ENCODE data around the gene MRS2.

MRS2 gene

GRCh38 chr6:24460966-24461365, 58.2 kb downstream of the MRS2 start:
- no peaks in the 10 kb centered on the region for H3K9me2 ChIP-seq (replicated peaks; ENCODE audit: insufficient read depth, low read length)
- no peaks in the 10 kb centered on the region for H3F3A ChIP-seq (ENCODE audit: insufficient read depth, low read length)
- no peak overlapping the region for H3K4me3 ChIP-seq (ENCODE audit: low read length)
- H3K27me3 ChIP-seq (replicated peaks; ENCODE audit: insufficient read depth, low read length): no peaks in the 10 kb centered on the region
- no peak overlapping the region for H3K9ac ChIP-seq (ENCODE audit: low read length)
- no peaks in the 10 kb centered on the region for H3K9me3 ChIP-seq (replicated peaks; ENCODE audit: insufficient read depth, low read length)
- TF ChIP-seq EZH2phosphoT487 (IDR thresholded peaks at IDR 0.05; ENCODE audit: low read length): no peak
- no peak for TF ChIP-seq EZH2 (optimal IDR thresholded peaks at IDR 0.05; ENCODE audit: low read depth, low read length)
- TF ChIP-seq, protein P1, sequence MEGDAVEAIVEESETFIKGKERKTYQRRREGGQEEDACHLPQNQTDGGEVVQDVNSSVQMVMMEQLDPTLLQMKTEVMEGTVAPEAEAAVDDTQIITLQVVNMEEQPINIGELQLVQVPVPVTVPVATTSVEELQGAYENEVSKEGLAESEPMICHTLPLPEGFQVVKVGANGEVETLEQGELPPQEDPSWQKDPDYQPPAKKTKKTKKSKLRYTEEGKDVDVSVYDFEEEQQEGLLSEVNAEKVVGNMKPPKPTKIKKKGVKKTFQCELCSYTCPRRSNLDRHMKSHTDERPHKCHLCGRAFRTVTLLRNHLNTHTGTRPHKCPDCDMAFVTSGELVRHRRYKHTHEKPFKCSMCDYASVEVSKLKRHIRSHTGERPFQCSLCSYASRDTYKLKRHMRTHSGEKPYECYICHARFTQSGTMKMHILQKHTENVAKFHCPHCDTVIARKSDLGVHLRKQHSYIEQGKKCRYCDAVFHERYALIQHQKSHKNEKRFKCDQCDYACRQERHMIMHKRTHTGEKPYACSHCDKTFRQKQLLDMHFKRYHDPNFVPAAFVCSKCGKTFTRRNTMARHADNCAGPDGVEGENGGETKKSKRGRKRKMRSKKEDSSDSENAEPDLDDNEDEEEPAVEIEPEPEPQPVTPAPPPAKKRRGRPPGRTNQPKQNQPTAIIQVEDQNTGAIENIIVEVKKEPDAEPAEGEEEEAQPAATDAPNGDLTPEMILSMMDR (IDR thresholded peaks at IDR 0.05; ENCODE audit: low read length): no peak
- H3K4me1 ChIP-seq (ENCODE audit: low read length): no peaks in the 10 kb centered on the region
- H2AFZ ChIP-seq (ENCODE audit: low read length): no peak overlapping the region
- no peaks in the 10 kb centered on the region for H3K36me3 ChIP-seq (replicated peaks; ENCODE audit: insufficient read depth, low read length)
- DNase-seq: no peak
- H3K79me2 ChIP-seq (ENCODE audit: low read length): no peaks in the 10 kb centered on the region
- H3K27ac ChIP-seq (ENCODE audit: low read length): no peak overlapping the region
- no peak overlapping the region for H3K4me2 ChIP-seq (ENCODE audit: low read depth, low read length)
- H4K20me1 ChIP-seq (ENCODE audit: insufficient read depth, low read length): no peaks in the 10 kb centered on the region

- Histone ChIP-seq H3K79me2 (ENCODE audit: low read length) (no peaks in the 10 kb centered on the region), H3K4me2 (ENCODE audit: low read depth, low read length) (no peak overlapping the region), H4K20me1 (ENCODE audit: insufficient read depth, low read length) (no peaks in the 10 kb centered on the region), H3K9ac (ENCODE audit: low read length) (no peak overlapping the region), H2AFZ (ENCODE audit: low read length) (no peak overlapping the region), H3F3A (ENCODE audit: insufficient read depth, low read length) (no peaks in the 10 kb centered on the region), H3K9me3 (replicated peaks; ENCODE audit: insufficient read depth, low read length) (no peaks in the 10 kb centered on the region), H3K4me1 (ENCODE audit: low read length) (no peaks in the 10 kb centered on the region), H3K27me3 (replicated peaks; ENCODE audit: insufficient read depth, low read length) (no peaks in the 10 kb centered on the region), H3K9me2 (replicated peaks; ENCODE audit: insufficient read depth, low read length) (no peaks in the 10 kb centered on the region), H3K36me3 (replicated peaks; ENCODE audit: insufficient read depth, low read length) (no peaks in the 10 kb centered on the region), H3K4me3 (ENCODE audit: low read length) (no peak overlapping the region), H3K27ac (ENCODE audit: low read length) (no peak overlapping the region)
- TF ChIP-seq EZH2phosphoT487 (IDR thresholded peaks at IDR 0.05; ENCODE audit: low read length) (no peak), EZH2 (optimal IDR thresholded peaks at IDR 0.05; ENCODE audit: low read depth, low read length) (no peak)
- TF ChIP-seq, protein P1 (IDR thresholded peaks at IDR 0.05; ENCODE audit: low read length): no peak
- no peak for DNase-seq
Measured at GRCh38 chr6:24464253-24465038, 61.7 kb downstream of the MRS2 start.

GRCh38 chr6:24469811-24470210, 67.1 kb downstream of the MRS2 start:
- no peaks in the 10 kb centered on the region for H3K9me3 ChIP-seq (replicated peaks; ENCODE audit: insufficient read depth, low read length)
- no peak for DNase-seq
- no peaks in the 10 kb centered on the region for H3K9me2 ChIP-seq (replicated peaks; ENCODE audit: insufficient read depth, low read length)
- H4K20me1 ChIP-seq (ENCODE audit: insufficient read depth, low read length): no peaks in the 10 kb centered on the region
- H3K4me3 ChIP-seq (ENCODE audit: low read length): no peak overlapping the region
- TF ChIP-seq EZH2phosphoT487 (IDR thresholded peaks at IDR 0.05; ENCODE audit: low read length) (no peak), EZH2 (optimal IDR thresholded peaks at IDR 0.05; ENCODE audit: low read depth, low read length) (no peak)
- TF ChIP-seq, protein P1 (IDR thresholded peaks at IDR 0.05; ENCODE audit: low read length): no peak
- H3K4me2 ChIP-seq (ENCODE audit: low read depth, low read length): no peak overlapping the region
- no peak overlapping the region for H3K27ac ChIP-seq (ENCODE audit: low read length)
- no peaks in the 10 kb centered on the region for H3K36me3 ChIP-seq (replicated peaks; ENCODE audit: insufficient read depth, low read length)
- no peaks in the 10 kb centered on the region for H3K4me1 ChIP-seq (ENCODE audit: low read length)
- no peaks in the 10 kb centered on the region for H3F3A ChIP-seq (ENCODE audit: insufficient read depth, low read length)
- no peaks in the 10 kb centered on the region for H3K79me2 ChIP-seq (ENCODE audit: low read length)
- H2AFZ ChIP-seq (ENCODE audit: low read length): no peak overlapping the region
- no peak overlapping the region for H3K9ac ChIP-seq (ENCODE audit: low read length)
- H3K27me3 ChIP-seq (replicated peaks; ENCODE audit: insufficient read depth, low read length): no peaks in the 10 kb centered on the region
